ENCODE results near the gene MYLK3. TPM values are rescaled to one million over a fixed set of nuclear protein-coding genes. Genes with fewer than 3 reads are reported as not detected.

Gene MYLK3
- total RNA-seq, 1 experiment from 2014 or later, result not detected

DNA sequence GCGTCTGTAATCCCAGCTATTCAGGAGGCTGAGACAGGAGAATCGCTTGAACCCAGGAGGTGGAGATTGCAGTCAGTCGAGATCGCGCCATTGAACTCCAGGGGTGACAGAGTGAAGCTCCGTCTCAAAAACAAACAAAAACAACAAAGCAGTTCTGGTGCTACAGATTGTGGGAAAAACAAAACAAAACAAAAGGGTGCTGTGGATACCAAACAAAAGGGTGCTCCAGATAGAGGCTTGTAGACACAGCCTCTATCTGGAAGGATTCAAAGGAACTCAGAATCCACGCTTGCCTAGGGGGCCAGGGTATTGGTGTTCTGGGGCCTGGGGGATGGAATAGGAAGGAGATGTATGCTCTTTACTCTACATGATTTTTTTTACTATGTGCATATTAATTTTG lies 2.5 kb downstream of the MYLK3 start:
- no TSS peak for BruUV-seq (replicated peaks)
- Mint-ChIP-seq H3K27ac (ENCODE audit: low read depth, unreplicated experiment) (no peak overlapping the region), H3K27me3 (ENCODE audit: insufficient read depth, unreplicated experiment) (no peaks in the 10 kb centered on the region), H3K9me3 (ENCODE audit: unreplicated experiment) (no peaks in the 10 kb centered on the region), H3K4me1 (ENCODE audit: insufficient read depth, unreplicated experiment) (no peaks in the 10 kb centered on the region), H3K4me3 (ENCODE audit: unreplicated experiment) (no peak overlapping the region), H3K36me3 (ENCODE audit: insufficient read depth, unreplicated experiment) (no peaks in the 10 kb centered on the region)
- CTCF ChIA-PET, result no interaction called here
- POLR2A ChIA-PET, result no interaction called here
- DNase-seq (ENCODE audit: unreplicated experiment), result no peak
- TF ChIP-seq, protein P1, sequence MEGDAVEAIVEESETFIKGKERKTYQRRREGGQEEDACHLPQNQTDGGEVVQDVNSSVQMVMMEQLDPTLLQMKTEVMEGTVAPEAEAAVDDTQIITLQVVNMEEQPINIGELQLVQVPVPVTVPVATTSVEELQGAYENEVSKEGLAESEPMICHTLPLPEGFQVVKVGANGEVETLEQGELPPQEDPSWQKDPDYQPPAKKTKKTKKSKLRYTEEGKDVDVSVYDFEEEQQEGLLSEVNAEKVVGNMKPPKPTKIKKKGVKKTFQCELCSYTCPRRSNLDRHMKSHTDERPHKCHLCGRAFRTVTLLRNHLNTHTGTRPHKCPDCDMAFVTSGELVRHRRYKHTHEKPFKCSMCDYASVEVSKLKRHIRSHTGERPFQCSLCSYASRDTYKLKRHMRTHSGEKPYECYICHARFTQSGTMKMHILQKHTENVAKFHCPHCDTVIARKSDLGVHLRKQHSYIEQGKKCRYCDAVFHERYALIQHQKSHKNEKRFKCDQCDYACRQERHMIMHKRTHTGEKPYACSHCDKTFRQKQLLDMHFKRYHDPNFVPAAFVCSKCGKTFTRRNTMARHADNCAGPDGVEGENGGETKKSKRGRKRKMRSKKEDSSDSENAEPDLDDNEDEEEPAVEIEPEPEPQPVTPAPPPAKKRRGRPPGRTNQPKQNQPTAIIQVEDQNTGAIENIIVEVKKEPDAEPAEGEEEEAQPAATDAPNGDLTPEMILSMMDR (IDR thresholded peaks at IDR 0.05; ENCODE audit: unreplicated experiment), result no peak
- intact Hi-C loops (cut with micrococcal nuclease), result no loop called here

- BruUV-seq (replicated peaks), result no TSS peak
- Mint-ChIP-seq H3K9me3 (ENCODE audit: unreplicated experiment) (no peaks in the 10 kb centered on the region), H3K27me3 (ENCODE audit: insufficient read depth, unreplicated experiment) (no peaks in the 10 kb centered on the region), H3K4me3 (ENCODE audit: unreplicated experiment) (no peak overlapping the region), H3K27ac (ENCODE audit: low read depth, unreplicated experiment) (no peak overlapping the region), H3K36me3 (ENCODE audit: insufficient read depth, unreplicated experiment) (no peaks in the 10 kb centered on the region), H3K4me1 (ENCODE audit: insufficient read depth, unreplicated experiment) (no peaks in the 10 kb centered on the region)
- POLR2A ChIA-PET, result no interaction called here
- CTCF ChIA-PET, result interaction anchor here (0.6 to 0.8 kb wide), 2 partner anchors 13 to 65 kb away, joined by 3 to 5 read pairs; no protein-coding TSS in a partner anchor
- intact Hi-C loops (cut with micrococcal nuclease), result no loop called here
- TF ChIP-seq, protein P1 (IDR thresholded peaks at IDR 0.05; ENCODE audit: unreplicated experiment), result no peak
- DNase-seq (ENCODE audit: unreplicated experiment), result no peak
Observed at GRCh38 chr16:46743232-46743719, 4.9 kb downstream of the MYLK3 start.

DNA sequence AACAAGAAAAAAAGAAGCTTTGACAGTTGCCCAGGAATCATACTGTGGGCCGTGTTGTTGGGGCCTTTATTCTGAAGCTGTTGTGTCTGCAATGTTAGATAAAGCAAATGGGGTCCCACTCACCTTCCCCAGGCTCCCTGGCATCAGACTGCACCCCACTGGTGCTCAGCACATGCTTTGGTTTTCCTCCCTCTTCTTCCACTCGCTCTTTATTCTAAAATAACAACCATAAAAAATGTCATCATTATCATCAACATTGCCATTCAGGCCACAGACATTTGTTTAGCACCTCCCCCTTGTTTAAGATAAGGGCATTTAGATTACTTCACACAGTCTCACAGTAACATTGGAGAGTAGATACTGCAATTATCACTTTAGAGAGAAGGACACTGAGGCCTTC lies 8.2 kb downstream of the MYLK3 start:
- no peak overlapping the region for H3K27ac Mint-ChIP-seq (ENCODE audit: low read depth, unreplicated experiment)
- ChIA-PET POLR2A (interaction anchor here (0.6 kb wide), 1 partner anchor 237 kb away, joined by 4 read pairs; no protein-coding TSS in a partner anchor), CTCF (interaction anchor here (0.9 kb wide), 1 partner anchor 110 kb away, joined by 3 read pairs; no protein-coding TSS in a partner anchor)
- TF ChIP-seq, protein P1 (IDR thresholded peaks at IDR 0.05; ENCODE audit: unreplicated experiment), result no peak
- H3K4me1 Mint-ChIP-seq (ENCODE audit: insufficient read depth, unreplicated experiment), result no peaks in the 10 kb centered on the region
- DNase-seq (ENCODE audit: unreplicated experiment), result no peak
- no peaks in the 10 kb centered on the region for H3K36me3 Mint-ChIP-seq (ENCODE audit: insufficient read depth, unreplicated experiment)
- no TSS peak for BruUV-seq (replicated peaks)
- no peaks in the 10 kb centered on the region for H3K9me3 Mint-ChIP-seq (ENCODE audit: unreplicated experiment)
- no peaks in the 10 kb centered on the region for H3K27me3 Mint-ChIP-seq (ENCODE audit: insufficient read depth, unreplicated experiment)
- intact Hi-C loops (cut with micrococcal nuclease), result no loop called here
- no peak overlapping the region for H3K4me3 Mint-ChIP-seq (ENCODE audit: unreplicated experiment)

- Mint-ChIP-seq H3K27me3 (ENCODE audit: insufficient read depth, unreplicated experiment) (no peaks in the 10 kb centered on the region), H3K9me3 (ENCODE audit: unreplicated experiment) (no peaks in the 10 kb centered on the region), H3K27ac (ENCODE audit: low read depth, unreplicated experiment) (no peak overlapping the region), H3K4me1 (ENCODE audit: insufficient read depth, unreplicated experiment) (no peaks in the 10 kb centered on the region), H3K36me3 (ENCODE audit: insufficient read depth, unreplicated experiment) (no peaks in the 10 kb centered on the region), H3K4me3 (ENCODE audit: unreplicated experiment) (no peak overlapping the region)
- TF ChIP-seq, protein P1 (IDR thresholded peaks at IDR 0.05; ENCODE audit: unreplicated experiment), result no peak
- ChIA-PET CTCF (interaction anchor here (0.7 to 1.2 kb wide), 2 partner anchors 14 to 45 kb away, joined by 3 read pairs; no protein-coding TSS in a partner anchor), POLR2A (no interaction called here)
- DNase-seq (ENCODE audit: unreplicated experiment), result no peak
- intact Hi-C loops (cut with micrococcal nuclease), result no loop called here
- BruUV-seq (replicated peaks), result no TSS peak
Observed at GRCh38 chr16:46737621-46738214, 10.4 kb downstream of the MYLK3 start.
